Activated T-cell treated with anti-CD3 and anti-CD28 coated beads, Interleukin-2, amount 50 U/mL, for 1 hour (primary cell): ENCODE measurements around the gene ERICH6B.

ENCODE experiments used
- DNase-seq: peaks from one replicate; pipeline ENCODE4 v3.0.0-alpha.2; 2020

ERICH6B gene

DNA sequence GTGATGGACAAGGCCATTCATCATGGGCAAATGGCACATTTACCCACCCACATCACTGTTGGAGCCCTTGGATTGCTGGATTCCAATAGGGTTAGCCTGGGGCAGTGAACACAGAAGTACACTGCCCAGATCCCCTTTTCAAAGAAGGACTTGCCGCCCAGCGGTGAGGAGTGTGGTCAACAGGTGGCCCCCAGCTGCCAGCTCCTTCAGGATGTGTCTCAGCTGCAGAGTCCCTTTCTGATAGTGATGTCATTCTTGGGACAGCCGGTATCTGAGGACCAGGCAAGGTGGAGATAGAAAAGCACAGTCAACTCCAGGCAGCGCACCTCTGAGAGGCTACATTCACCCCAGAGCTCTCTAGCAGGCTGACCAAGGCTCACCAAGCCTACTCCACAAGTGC lies 16.9 kb downstream of the ERICH6B start:
- no peak for DNase-seq

DNA sequence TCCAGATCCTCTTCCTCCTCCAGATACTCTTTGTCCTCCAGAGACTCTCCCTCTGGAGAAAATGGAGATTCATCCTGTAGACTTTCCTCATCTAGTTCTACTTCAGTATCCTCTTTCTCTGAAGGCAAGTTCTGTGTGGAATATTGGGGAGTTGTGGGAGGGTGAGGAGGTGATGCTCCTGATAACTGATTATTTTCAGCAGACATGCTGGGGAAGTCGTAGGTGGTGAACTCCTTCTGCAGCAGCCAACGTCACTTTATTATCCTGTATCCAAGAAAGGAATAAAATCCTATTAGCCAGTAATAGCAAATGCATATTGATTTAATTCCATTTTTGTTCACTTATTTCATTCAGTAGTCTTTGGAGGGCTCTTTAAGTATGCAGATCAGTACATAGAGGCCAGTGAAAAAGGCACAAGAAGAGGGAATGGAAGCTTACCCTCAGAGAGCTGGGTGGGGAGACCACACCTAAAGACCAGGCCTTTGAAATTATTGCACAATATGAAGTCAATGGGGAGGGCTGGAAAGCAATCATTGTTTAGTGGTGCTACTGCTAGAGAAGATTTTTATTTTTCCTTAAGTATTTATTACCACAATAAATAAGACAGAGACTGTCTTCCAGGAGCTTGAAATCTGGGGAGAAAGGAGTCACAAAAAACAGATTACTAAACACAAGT lies 18.6 kb downstream of the ERICH6B start:
- no peak for DNase-seq

DNA sequence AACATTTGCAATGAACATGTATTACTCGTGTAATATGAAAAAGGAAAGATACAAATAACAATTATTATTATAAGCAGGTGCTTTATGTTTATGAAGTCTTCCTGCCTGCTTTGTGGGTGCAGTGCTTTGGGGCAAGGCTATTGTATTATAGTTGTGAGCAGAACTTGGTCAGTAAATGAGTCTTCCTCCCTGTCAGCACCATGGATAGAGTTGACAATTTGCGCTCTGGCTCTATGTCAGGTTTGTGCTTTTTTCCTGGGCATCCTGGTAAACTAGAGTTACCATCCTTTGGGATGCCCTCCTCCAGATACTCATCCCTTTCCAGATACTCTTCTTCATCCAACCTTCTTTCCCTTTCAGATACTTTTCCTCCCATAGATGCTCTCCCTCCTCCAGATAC lies 19.6 kb downstream of the ERICH6B start:
- no peak for DNase-seq

DNA sequence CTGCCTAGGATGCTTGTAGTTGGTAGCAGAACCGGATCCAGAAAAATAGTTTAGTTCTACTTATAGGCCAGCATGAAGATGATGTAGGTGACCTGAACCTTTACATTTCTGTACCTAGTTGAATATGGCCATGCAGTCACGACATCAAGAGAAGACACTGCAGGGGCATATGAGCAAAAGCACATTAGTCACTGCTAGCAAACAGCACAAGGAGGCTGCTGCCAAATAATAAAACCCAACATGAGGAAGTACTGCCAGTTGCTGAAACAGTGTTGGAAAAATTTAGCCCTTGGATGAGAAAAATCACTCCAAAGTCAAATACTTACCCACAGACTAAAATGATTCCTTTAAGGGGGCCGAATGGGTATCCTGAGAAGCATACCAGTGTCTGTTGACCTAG lies 20.8 kb downstream of the ERICH6B start:
- no peak for DNase-seq

DNA sequence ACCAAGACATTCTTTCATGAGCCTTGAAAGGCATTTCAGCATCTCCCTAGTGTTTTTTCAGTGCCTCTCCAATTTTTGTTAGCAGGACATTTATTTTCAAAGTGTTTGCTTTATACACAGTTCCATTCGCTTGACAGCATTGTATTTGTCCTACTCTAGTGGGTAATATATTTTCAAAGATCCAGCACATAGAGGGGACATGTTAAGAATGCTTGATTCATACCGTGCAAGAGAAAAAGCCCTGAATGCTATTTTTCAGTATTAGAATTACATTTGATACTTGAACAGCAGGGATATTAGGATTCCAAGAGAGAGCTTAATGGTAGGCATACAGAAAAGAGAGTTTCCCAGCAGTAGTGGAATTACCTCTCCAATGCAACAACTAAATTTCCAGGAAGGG lies 21.3 kb downstream of the ERICH6B start:
- DNase-seq = no peak

DNA sequence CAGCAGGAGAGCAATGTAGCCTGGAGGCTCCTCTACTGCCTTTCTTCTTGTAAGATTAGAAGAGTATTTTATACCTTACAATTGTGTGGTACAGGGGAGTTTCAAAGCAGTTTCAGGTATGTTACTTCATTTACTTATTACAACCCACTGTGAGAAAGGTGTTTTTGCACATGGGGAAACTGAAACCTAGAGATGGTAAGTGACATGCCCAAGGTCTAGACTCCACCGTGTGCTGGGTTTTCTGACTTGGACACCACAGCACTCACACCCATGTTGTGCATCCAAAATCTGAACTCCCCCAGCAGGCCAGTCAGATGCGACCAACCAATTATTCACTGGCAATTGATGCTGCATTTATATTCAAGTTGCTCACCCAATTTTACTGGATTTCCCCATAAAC lies 22.8 kb downstream of the ERICH6B start:
- DNase-seq = no peak

DNA sequence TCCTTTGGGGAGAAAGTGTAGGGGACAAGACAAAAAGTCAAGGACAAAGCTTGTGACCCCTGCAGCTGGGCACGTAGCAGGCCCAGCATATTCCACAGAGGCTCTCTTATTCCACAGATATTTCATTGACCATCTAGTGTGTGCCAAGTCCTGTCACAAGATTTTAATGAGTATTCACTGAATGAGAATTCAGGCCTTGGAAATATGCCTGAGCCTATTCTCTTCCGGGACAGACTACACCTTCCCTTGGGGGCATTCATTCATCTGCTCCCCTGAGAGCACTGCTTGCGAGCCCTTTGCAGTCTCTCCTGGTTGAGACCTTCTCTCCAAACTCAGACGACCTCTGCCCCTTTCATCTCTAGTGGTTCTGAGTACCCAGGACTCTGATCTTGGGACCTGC lies 25.5 kb downstream of the ERICH6B start:
- DNase-seq = no peak

DNA sequence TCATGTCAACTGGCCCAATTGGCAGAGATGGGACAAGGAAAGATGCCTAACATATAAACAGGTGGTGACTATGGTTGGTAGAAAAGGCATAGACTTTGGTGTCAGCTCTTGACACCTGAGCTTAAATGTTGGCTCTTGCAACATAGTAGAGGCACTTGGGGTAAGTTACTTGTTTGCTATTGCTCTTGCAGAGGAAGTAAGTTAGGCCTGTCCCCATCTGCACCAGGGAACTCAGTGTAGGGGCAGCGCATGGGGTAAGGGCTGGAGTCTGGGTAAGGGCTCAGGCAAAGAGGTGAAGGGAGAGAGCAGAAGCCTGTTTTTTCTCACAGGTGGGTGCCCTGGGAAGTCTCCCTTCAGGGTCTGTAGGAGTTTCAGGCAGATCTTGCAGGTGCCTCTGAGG lies 27.6 kb downstream of the ERICH6B start:
- no peak for DNase-seq

DNA sequence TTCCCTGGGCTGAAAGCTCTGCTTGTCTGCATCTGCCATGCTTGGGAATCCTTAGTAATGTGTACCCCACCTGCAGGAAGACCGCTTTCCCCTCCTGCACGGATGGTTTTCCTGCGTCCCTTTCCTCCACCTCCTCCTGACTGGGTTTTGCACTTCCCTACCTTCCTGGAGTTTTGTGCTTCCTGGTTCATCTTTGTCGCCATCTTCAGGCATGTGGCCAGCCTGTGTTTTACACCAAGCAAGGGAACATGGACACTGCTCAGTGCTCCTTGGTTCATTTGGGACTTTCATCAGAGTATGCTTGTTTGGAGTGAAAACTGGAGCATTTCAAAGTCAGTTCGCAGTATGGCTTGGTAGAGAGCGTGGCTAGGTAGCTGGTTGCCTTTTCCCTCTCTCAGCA lies 30.7 kb downstream of the ERICH6B start:
- no peak for DNase-seq

DNA sequence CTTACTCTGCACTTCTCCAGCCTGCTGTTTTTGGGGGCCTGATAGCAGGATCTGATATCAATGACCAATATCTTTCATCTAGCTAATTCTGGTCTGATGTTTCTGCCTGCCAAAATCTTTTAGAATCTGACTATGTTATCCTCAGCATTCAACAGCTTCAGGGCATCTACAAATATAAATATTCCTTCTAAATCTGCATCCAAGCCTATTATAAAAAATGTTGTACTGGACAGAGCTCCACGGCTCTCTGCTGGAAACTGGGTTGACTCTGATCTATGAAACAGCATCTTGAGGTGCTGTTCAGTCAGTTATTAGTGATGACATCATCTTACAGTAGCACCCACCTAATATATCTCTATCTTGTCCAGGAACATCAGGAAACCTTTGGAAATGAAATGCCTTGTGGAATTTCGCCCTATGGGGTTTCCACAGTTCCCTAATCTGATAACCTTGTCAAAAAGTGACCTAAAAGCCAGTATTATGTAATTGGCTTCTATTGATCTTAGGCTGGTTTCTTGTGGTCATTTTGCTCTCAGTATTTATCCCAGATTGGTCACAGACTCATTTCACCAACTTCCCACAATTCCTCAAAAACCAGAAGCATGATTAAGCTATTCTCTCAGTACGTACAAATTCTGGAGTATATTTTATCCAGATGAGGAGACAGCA lies 33.0 kb downstream of the ERICH6B start:
- no peak for DNase-seq

DNA sequence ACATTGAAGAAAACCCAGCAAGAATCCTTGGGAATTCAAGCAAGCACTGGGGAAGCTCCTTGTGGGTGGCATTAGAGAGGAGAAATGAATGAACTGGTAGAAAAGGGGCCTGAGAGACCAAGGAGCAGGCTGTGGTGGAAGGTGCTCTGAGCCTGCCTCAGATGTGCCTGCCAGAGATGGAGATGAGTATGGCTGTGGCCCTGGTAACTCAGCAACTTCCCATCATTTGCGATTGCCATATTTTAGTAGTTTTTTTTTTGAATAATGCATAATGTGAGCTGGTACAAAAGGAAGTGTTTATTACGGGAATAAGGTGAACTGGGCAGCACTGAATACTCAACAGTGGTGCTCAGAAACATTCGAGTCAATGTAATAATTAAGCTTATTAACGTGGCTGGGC lies 39.1 kb downstream of the ERICH6B start:
- no peak for DNase-seq

DNA sequence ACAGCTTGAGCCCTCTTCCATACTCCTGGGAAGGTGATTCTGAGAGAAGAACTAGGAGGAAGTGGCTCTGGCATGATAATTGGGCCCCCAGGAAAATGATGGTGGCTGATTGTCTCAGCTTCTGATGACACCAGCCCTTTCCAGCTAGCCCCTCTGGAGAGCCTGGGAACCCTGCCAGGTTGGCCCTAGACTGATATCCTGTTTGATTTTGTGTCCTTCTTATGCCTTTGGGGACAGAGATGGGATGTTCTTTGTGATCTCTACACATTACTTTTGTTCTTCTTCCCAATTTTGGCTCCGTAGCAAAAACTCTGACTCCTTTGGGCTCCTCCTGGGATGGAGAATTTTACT lies 39.7 kb downstream of the ERICH6B start:
- no peak for DNase-seq

DNA sequence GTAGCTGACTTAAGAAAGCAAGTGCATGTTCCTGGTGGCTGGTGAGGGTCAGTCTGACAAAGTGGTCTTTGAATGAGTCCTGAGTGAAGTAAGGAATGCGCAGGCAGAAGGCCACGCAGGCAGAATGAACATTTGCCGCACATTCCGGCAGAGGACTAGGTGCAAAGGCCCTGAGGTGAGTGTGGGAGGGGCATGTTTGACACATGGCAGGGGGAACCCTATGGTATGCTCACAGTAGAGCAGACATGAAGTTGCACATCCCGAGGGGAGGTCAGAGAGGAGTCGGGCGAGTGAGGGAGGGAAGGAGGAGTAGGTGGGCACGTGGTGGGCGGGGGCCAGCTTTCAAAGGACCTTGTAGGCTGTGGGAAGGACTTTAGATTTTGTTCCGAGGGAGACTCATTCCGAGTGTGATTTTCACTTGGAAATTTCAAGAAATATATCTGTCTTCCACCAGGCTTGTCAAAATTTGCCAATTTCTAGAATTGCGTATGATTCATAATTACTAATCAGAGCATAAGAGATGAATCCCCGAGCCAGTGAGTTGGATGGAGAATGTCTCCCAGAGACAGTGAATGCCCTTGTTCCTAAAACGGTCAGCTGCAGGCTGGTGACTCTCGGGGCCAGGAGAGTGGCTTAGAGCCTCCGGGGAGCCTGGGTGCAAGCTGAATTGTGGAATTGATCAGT lies 40.3 kb downstream of the ERICH6B start:
- DNase-seq = no peak

DNA sequence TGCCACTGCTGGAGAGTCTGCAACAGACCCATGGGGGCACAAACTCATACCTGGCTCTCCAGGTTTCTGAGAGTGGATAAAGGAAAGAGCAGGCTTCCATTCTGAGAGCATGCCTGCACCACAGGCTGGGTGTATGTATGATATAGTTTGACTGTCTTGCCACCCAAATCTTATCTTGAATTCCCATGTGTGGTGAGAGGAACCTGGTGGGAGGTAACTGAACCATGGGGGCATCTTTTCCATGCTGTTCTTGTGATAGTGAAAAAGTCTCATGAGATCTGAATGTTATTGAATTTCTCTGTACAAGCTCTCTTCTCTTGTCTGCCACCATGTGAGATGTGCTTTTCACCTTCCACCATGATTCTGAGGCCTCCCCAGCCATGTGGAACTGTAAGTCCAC lies 50.2 kb downstream of the ERICH6B start:
- DNase-seq = no peak

DNA sequence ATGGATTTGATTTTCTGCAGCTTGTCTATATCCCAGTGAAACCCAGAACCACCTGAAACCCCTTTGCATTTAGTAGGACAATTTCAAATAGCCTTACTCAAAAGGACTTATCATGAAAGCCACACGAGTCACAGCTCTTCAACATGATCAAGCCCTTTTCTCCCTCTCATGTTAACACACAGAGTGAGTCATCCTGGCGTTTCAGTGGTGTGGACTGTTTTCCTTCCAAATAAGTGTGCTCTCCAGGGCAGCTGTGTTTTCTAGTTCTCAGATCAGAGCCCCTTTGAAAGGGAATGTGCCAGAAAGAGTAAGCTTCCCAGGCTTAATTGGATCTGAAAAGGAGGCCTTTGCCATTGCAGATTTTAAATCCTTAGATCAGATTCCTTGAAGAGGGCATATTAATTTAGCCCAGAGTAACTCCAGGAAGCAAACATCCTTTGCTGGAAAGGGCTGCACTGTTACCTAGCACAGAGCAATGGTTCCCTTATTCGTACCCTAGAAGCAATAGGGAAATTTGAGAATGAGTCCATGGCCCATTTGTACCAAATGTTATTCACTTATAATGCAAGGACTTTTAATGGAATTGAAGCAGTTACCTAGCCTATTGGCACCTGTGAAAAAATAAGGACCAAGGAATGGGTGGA lies 51.3 kb downstream of the ERICH6B start:
- DNase-seq = no peak

DNA sequence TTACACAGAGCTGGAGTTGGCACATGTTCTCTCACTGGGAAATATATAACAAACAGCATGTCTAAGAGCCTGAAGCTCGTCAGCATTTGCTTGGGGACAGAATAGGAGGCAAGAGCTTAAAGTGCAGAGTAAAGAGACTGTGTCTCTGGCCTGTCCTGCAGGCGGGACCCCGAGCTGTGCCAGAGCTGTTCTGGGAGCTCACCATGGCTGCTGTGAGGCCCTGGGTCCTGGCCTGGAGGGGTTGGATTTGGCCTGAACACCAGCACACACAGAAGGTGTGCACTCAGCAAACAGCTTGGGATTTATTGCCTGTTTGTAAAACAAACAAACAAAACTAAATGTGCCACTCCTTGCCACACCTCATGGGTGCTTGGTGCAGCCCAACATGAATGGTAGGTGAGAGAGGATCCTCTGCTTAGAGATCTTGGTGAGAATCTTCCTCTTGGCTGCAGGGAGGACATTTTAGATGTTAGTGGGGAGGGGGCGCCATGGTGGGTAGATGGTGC lies 60.9 kb downstream of the ERICH6B start:
- DNase-seq = no peak

DNA sequence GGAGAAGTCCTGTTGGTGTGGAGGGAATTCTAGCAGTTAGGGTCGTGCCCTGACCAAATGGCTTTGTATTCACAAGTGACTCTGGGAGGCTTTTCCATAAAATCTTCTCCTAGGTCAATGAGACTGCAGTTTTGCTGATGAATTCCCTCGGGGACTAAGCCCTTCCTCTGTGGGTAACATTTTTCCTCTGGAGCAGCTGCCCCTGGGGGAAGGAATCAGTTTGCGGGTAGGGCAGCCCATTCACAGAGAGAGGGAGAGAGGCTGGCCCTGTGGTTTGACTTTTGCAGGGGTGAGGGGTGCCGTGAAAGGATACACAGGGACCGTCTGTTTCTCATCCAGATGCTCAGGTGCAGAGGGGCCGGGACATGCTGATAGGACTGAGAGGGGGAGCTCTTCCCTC lies 67.3 kb downstream of the ERICH6B start:
- DNase-seq = no peak

DNA sequence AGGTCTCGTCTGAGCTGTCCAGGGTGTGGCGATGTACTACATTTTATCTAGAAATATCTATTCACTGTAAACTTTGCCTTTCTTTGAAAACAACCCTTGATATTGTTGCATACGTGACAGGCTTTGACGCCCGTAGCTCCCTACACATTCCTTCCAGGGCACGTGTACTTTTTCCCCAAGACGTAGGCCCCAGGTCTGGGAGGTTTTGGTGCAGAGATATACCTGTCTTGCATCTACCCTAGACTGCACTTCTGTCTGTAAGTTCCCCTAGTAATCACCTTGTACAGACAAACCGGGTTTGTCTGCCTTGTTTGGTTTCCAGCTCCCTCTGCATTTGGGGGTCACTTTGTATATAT lies 69.2 kb downstream of the ERICH6B start:
- DNase-seq = no peak

DNA sequence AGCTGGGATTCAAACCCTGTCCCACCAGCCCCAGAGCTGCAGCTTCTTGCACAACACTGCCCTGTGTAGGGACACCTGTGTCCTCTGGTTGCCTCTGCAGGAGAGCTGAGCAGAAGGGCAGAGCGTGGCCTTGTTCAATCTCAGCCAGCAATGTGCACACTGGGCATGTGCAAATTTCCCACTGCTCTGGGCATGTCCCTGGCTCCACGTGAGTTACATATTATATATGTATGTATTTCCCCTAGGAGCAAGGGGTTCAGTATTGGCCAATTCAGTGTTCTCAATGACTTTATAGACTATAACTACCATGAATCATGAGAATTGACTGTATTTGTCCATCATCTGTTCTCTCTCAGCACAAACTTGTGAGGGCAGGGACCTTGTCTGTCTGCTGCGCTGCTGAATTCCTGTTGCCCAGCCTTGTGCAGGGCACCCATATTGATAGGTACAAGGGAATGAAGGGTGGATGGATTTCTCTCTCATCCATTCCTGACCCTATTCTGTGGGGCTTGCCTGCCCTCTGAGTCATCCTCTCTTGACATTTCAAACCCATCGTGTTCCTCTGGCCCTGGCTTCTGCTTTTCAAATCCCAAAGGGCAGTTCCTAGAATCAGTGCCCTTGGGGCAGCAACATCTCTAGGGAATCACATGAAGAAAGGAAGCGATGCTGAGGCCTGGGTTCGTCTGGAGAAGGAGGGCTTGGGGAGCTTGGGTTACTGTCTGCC lies 69.7 kb downstream of the ERICH6B start:
- DNase-seq = no peak

DNA sequence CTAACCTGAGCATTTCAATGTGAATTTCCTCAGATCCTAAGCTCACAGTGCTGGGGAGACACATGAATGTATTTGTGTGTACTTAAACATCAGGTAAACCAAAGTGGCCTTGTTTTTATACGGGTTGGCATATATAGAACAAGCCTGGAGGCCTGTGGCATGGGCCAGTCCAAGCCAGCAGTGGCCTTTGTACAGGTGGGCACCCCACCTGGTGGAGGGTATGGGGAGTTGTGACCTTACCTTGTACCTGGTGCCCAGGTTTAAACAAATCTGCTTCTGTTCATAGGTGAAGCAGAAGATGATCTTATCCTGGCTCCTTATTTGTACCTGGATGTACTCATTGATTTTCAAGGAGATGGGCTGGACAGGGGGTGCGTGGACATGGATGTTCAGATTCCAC lies 71.0 kb downstream of the ERICH6B start:
- DNase-seq = no peak

DNA sequence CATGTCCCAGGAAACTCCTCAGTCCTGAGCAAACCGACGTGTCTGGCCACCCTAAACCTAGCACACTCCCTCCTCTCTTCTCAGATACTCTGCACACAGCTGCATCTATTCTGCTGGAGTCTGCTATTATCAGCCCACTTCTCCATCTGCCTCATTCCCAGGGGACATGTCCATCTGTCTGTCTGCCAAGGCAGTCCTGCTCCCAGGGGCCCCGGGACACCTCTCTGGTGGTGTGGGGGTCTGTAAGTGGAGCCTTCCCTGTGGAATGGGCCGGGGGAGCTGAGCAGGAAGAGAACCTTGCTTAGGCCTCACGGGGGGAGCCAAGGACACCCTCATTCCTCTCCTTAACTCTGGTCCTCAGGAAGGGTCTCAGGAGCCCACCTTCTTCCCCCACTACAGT lies 72.7 kb downstream of the ERICH6B start:
- DNase-seq = no peak

DNA sequence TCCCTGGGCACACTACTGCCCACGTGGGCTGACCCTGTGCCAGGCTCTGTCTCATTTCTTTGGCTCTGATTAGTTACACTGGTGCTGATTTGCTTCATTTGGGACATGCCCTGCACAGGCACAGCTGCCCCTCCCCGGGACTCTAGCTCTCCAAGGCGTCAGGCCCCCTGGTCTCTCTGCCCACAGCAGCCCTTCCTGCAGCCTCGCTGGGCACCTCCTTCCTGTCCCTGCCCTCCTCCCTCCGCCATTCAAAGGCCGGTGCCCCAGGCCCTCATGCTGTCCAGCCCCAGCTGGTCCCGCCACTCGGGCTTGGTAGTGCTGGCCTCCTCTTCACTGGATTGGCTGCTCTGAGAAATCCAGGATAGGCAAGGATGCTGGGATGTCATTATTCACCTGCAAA lies 73.1 kb downstream of the ERICH6B start:
- DNase-seq = no peak

DNA sequence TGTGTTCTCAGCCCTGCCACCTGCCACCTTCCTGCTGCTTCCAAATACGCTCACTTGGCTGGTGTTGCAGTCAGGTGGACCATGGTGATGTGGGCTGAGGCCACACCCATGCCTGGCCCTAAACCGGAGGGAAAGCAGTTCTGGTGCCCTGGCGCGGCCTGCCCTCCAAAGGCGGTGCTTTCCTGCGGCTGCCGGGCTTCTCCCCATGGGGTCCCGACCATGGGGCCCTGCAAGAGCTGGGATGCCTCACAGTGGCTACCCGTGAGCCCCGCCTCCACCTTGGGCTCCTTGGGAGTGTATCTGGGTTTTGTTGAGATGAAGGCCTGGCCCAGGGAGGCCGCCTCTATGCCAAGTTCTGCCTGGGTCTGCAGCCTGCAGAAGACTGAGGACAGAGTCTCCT lies 73.7 kb downstream of the ERICH6B start:
- DNase-seq = no peak
